Measurements from ENCODE around the gene MXD3.
A peak's percentile ranks its signal among the peaks of the same experiment; 100 is the strongest.
"Not testable (repeated sequence)": the region's sequence is repeated elsewhere in the genome, so short reads cannot be mapped to it uniquely, and the experiment has no call there.

The MXD3 gene

DNA sequence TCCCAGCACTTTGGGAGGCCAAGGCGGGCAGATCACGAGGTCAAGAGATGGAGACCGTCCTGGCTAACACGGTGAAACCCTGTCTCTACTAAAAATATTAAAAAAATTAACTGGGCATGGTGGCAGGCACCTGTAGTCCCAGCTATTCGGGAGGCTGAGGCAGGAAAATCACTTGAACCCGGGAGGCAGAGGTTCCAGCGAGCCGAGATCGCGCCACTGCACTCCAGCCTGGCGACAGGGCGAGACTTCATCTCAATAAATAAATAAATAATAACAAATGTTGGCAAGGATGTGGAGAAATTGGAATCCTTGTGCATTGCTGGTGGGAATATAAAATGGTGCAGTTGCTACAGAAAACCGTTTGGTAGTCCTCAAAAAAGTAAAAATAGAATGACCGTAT lies 31.3 kb upstream of the MXD3 start:
- not testable (repeated sequence) for DNase-seq

DNA sequence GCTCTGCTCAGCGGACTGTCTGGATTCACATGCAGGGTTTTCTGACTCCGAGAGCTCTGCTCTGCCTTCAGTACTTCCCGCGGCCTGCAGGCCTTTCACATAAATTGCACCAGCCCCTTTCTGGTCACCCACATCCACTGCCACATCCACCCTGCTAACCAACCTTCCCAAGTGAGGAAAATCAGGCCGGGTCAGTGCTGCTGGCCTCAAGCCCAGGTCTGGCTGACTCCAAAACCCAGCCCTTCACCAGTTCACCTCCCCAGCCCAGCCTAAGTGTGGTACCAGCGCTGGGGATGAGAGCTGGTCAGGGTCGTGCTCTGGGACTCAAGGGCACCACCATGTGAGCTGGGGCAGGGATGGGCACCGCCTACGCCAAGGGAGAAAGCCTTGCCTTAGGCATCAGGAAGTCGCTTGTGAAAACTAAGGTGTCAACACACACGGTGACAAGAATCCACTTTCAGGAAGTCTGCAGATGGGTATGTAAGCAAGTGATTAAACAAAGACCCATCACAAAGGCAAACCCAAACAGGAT lies 27.5 kb upstream of the MXD3 start:
- DNase-seq: no peak

DNA sequence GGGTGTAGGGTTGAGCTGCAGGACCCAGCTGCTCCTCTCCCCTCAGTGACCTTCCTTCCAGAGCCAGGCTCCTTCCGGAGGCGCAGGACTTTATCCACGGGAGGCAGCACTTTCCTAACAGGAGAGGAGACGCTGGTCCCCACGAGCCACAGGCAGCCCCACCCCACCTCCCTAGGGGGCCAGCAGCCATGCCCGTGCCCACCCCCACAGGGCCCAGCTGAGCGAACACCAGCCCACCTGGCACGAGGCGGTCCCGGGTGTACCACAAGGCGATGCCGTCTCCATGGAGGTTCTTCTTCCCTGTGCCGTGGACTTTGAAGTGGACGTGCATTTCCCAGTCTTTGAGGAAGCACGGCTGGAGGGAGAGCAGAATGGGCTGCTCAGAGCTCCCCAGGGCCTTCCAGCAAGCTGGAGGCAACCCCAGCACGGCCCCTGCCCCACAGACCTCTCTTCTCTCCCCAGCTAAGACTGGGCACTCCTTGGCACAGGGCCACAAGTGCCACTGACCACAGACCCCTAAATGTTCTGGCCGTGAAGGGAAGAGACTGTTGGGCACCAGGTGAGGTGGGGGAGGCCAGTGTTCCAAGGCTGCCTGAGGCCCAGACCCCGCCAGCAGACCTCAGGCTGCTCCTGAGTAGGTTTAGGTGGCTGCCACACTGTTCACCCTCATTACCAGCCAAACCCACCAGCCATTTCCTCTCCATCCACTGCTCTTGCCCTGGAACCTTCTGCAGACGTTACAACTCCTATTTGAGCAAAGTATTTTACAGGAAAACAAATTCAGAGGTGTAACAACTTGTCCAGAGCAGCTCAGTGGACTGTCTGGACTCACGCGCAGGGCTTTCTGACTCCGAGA lies 26.8 kb upstream of the MXD3 start:
- no peak for DNase-seq

DNA sequence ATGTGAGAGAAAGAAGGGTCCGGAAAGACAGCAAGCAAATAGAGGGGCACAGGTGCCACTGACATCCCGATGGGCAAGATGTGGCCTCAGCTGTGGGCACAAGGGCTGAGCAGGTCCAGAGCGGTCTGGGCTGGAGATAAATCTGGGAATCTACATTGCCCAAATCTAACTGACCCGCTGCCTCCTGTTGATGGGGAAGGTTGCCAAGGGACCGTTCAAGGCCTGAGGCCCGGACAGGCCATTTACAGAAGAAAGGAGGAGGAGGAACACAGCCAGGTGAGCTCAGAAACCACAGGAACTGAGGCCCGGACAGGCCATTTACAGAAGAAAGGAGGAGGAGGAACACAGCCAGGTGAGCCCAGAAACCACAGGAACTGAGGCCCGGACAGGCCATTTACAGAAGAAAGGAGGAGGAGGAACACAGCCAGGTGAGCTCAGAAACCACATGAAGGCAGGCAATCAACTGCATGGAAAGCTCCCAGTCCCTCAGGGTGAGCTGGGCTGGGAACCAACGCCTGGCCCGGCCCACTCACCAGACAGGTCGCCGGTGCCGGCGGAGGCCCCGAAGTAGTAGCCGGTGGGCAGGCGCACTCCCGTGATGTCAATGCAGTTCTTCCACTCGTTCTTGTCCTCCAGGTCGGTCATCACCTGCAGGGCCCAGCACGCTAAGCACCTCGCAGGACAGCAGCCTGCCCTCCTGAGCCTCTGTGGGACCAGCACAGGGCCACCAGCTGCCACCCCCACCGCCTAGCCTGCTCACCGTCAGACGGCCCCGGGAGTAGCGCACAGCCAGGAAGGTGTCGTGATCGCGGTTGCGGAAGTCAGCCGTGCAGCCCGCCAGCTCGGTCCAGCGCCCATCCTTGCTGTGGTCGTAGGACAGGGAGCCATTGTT lies 25.2 kb upstream of the MXD3 start:
- DNase-seq: no peak

DNA sequence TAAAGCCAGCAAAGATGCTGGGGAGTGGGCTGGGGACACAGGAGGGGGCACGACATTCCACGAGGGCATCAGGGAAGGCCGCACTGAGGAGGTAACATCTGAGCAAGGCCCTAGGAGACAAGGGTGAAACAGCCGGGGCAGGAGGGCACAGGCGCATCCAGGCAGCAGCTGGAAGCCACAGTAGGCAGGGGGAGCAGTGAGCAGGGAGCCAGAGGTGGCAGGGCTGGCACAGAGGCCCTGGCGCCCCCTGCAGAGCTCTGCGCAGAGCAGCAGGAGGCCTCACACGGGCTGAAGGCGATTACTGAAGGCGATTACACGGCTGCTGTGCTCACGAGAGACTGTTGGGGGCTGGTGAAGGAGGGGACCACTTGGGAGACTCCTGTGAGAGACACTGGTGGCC lies 24.4 kb upstream of the MXD3 start:
- DNase-seq: no peak

DNA sequence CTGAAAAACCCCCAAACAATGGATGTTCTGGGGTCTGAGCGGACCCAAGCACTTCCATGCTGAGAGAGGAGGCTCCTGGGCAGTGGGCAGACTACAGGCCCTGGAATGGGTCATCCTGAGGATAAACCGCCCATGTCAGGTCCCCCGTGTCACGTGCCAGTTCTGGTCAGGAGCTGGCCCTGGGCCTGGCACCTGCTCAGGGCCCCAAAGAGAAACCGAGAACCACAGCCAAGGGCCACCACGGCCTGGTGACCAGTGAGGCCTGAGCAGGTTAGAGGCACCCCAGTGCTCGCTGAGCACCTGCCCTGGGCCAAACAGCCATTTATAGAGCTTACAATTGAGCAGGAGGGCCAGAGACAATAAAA lies 24.0 kb upstream of the MXD3 start:
- no peak for DNase-seq

DNA sequence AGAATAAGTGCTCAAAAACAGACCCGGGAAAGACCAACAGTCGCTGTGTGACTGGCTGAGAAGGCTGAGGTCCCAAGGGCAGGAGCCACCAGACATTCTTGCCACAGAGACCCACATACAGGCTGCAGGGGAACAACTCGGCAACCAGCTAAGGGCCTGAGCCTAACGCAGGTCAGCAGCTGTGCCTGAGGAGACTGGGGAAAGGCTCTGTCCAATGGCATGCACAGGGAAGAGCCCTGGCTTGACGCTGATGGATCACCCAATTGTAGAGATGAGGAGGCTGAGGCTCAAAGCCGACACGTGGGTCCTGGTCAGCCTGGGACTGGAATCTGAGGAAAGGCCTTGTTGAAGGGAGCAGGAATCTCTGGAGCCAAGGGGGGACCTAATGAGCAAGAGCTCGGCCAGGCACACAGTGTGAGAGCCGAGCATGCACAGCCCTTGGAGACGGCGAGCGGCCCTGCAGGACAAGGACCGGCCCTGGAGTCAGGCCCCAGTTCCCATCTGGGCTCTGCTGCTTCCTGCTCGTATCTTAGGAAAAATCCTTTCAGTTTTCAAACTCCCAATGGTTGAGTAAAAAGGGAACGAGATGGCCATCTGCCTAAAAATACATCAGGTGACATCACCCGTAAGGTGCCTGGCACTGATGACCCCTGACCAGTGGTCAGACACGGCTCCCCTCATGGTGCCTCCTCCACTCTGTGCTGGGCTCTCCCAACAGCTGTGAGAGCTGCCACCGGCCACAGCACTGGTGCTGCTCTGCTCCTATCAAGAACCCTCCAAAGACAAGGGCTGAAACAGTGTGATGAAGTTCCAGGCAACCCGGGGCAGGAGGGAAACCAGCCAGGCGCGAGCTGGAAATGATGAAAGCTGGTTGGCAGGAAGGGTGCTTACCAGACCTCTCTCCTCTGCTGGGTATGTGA lies 23.3 kb upstream of the MXD3 start:
- no peak for DNase-seq

DNA sequence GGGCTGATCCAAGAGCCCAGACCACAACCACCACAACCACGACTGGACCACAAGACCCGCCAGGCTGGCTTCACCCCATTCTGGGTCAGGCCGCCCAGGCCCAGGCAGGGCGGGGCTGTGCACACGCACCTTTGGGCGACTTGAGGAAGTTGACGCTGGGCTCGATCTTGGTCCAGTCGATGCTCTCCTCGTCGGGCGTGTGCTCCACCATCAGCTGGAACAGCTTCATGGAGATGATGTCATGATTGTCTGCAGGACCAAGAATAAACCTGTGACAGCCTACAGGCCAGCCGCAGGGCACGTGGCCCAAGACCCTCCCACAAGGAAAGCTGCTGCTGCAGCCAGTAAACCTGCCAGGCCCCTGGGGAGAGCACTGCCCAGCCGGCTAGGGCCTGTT lies 22.5 kb upstream of the MXD3 start:
- DNase-seq: no peak

DNA sequence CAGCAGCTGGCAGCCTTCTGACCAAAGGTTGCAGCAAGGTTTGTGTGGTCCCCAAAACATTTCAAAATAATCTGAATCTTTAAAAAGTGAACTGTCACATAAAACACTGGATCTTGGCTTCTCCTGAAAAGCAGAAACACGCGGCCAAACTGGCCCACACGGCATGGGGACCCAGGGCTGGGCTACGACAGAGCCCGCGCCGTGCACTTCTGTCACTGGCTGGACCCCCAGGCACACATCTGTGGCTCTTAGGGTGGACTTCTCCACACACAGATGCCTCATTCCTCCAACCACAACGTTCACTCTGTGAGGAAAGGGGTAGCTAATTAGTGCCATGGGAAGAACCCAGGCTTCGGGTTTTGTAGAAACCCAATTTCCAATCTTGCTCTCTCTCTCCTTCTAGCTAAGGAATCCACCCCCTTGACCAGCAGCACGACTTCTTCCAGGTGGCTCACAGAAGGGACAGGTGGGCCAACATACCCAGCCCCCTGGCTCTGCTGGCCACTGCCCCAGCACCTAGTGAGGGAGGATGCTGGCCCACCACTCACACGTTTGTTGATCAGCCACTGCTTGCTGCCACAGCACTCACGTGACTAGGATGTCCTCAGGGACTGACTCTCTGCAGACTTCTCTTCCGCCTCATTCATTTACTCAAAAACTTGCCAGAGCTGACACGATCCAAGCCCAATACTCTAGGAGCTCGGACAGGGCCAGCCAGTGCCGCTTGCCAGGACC lies 21.9 kb upstream of the MXD3 start:
- DNase-seq: no peak

DNA sequence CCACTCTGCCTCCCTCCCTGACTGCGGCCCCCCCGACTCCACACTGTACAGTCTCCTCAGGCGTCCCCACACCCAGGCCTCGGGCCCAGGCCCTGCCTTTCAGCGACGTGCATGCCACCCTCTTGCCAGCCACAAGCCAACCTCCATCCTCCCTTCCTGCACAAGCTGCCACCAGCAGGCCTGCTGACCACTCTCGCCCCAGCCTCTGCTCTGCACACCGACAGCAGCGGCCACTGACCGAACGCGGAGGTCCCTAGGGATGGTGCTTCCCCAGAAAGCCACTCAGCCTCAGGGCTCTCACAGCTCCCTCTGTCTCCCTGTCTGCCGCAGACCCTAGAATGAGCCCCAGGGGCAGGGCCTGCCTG lies 21.2 kb upstream of the MXD3 start:
- DNase-seq: no peak

DNA sequence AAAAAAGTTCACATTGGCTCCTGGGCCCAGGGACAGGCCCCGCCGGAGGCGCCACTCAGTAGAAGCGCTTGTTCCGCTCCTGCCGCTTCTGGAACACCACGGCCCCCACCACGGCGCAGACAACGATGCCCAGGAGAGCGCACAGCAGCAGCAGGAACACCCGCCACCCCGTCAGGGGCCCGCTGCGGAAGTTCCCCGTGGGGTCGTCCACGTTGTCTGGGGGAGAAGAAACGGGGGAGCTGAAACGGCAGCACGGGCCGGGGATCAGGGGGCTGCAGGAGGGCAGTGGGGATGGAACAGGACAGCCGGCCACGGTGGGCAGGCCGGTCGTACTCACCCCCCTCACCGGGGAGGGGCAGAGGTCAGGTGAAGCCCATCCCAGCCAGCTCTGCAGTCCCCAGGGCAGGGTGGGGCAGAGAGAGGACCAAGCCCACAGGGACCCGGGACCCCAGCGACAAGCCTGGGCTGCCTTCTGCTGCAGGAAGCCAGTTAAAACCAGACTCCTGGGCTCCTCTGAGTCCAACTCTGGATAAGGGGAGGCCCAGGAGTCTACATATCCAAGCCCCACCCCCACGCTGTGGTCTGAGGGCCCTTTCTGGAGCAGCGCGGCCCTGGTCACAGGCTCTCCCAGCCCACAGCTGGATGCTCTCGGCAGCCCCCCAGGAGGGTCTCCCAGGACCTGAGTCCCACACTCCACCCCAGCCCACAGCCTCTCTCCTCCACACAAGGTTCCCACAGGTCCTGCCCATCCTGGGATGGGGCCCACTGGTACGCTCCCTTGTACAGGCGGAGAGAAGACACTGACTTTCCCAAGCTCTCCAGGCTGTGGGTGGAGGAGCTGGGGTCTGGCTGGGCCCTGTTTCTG lies 20.6 kb upstream of the MXD3 start:
- DNase-seq: no peak

DNA sequence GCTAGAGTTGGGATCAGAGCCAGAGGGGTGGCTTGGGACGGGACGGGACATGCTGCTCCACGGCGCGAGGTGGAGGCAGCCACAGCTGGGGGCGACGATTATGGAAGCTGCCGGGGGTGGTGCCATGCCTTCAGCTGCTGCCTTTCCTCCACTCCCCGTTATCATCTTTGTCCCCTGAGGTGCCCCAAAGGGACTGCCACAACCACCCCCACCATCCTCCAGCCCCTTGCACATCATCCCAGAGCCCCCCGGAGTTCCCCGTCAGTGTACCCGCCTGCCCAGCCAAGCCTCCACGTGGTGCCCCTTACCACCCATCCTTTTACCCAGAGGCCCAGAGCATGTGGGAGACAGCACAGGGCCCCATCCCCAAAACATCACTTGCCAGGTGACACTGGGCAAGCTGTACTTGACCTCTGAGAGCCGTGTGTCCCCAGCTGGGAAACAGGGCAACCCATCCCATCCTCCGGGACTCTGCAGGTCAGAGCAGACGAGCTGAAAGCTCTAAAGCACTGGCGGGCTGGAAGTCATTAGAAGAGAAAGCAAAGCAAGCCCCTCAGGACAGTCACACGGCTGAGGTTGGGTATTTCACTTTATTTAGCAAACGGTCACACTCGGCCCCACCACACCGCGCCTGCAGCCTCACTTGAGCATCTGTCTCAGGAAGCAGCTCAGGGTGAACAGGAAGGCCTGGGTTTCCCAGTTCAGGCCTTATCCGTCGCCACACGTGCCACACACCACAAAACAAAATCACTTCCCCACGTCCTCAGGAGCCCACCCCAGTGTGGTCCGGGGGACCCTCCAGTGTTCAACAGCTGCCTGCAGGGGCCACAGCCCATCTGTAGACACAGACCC lies 19.5 kb upstream of the MXD3 start:
- no peak for DNase-seq

DNA sequence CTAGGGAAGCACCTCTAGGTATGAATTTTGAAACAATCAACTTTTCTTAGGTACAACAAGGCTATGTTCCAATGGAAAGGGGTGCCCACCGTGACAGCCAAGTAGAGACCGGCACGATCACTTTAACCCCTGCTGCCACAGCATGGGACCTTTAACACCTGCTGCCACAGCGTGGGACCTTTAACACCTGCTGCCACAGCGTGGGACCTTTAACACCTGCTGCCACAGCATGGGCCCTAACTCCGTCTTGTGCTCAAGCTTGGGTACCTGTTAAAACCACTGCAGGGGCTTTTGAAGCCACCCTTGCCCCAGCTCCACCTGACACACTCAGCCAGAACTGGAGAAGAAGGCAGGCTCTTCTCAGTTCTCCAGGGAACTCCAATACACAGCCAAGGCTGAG lies 18.2 kb upstream of the MXD3 start:
- DNase-seq: no peak

DNA sequence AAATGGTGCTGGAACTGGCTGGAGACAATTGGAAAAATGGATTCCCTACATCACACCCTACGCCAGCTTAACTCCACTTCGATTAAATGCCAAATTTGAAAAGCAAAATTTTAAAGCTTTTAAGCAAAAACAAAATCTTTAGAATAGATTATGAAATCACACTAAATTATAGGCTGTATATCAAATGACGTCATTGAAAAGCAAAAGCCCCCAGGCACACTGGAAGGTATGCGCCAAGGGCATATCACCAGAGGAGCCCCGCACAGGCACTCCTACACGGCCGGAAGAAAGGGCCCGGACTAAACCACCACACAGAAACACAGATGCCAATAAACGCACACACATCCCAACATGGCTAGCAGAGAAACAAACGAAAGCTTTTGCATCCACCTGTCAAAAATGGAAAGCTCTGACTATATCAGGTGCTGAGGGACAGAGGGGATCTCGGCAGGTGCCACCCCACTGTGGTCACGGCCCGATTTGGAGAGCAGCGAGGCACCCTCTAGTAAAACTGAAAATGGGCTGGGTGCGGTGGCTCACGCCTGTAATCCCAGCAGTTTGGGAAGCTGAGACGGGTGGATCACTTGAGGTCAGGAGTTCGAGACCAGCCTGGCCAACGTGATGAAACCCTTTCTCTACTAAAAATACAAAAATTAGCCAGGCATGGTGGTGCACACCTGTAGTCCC lies 17.0 kb upstream of the MXD3 start:
- DNase-seq: no peak

DNA sequence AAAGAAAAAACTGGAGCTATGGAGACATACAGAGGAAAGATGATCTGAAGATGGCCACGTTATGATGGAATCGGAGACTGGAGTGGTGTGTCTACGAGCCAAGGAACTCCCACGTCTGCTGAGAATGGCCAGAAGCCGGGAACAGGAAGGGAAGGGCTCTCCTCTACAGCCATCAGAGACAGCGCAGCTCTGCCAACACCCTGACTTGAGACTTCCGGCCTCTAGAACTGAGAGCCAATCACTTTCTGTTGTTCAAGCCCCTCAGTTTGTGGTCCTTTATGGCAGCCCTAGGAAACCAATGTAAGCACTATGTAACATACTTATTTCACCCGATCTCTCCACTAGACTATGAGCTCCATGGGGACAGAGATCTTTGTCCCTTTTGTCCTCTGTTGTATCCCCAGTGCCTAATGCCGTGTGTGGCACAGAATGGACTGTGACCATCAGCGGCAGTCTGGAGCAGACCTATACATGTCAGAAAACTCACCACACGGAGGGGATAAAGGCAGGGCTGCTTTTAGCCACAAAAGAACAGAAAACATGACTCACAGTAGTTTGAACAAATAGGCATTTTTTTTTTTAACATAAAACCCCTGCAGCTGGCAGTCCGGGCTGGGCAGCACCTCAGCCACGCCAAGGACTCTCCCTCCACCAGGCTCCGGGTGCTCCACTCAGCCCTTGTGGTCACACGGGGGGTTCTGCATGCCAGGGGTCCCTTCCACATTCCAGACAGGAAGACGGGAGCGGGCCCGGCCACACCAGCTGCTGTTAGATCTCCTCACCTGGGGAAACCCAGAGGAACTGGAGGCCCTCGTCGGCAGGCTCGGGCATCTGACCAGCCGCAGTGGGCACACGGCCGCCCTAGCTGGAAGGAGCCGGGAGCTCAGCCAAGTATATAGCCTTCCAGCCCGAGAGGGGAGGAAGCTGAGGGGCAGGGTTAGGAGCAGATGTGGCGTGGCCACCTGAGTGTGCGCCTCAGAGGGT lies 16.1 kb upstream of the MXD3 start:
- no peak for DNase-seq

DNA sequence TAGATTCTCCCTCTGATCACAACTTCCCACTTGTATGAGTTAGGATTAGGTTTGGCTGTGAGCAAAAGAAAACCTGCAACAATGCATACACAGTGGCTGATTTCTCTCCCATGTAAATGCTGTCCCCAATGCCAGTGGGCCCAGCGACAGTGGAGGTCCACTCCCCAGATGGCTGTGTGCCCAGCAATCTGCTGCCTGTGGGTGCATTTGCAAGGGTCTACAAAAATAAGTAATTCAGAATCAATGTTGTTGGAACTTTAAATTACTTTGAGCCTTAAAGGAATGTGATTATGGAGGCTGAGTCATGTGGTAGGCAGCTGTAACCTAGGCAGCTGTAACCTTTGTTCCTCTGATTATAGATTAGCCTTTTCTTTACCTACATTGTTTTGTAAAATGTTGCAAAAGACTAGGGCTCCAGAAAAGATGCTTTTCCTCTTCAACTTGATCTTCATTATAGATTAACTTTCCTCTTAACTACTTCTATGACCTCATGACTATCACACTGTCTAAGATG lies 14.2 kb upstream of the MXD3 start:
- no peak for DNase-seq

DNA sequence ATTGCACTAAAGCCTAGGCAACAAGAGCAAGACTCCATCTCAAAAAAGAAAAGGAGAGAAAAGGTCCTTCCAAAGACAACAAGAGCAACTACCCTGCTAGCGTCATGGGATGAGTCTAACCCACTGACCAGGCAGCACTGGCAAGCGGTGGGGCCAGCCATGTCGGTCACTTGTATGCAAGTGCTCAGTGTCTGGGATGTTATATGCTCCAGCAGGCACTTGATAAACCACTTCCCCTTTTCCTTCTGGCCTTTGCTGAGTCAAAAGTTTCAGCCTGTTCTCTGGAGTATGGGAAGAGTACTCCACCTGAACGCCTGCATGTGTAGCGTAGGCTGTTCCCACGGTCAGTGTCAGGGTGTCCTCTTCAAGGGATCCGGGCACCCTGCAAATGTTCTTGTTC lies 9.2 kb upstream of the MXD3 start:
- peak; percentile 42 for DNase-seq
